Astrocyte (in vitro differentiated cells and primary cell): ENCODE measurements around the gene TAGAP. TPM values are rescaled to one million over a fixed set of nuclear protein-coding genes. Genes with fewer than 3 reads are reported as not detected.

ENCODE experiments used
- DNase-seq: peaks from one replicate; pipeline ENCODE4 v3.0.0-alpha.2; 2010; ENCODE audit warnings: low read depth
- FAIRE-seq: peaks from 2 replicates; lab custom pipeline; 2011; peaks lifted over from hg19 to GRCh38; lab: Jason Lieb, UNC
- H2AFZ ChIP-seq: 2 replicates; pipeline ENCODE4 v1.6.0; 2012; ENCODE audit warnings: low read depth, low read length, inconsistent platforms
- H3K27ac ChIP-seq: 2 replicates; pipeline ENCODE4 v1.5.1; 2011; ENCODE audit warnings: low read depth, low read length, inconsistent platforms
- H3K27me3 ChIP-seq: 2 replicates; pipeline ENCODE4 v1.6.0; 2011; ENCODE audit warnings: low read length, inconsistent platforms; ENCODE audit not compliant: insufficient read depth
- H3K36me3 ChIP-seq: 2 replicates; pipeline ENCODE4 v1.5.1; 2011; ENCODE audit warnings: low read length, inconsistent platforms; ENCODE audit not compliant: insufficient read depth
- H3K4me1 ChIP-seq: 2 replicates; pipeline ENCODE4 v1.5.1; 2011; ENCODE audit warnings: low read length, inconsistent platforms; ENCODE audit not compliant: insufficient read depth
- H3K4me2 ChIP-seq: 2 replicates; pipeline ENCODE4 v1.6.0; 2012; ENCODE audit warnings: low read length, inconsistent platforms
- H3K4me3 ChIP-seq: 2 replicates; pipeline ENCODE4 v1.5.1; 2011; ENCODE audit warnings: low read depth, mild to moderate bottlenecking, low read length, inconsistent platforms; ENCODE audit not compliant: insufficient read depth
- H3K79me2 ChIP-seq: 2 replicates; pipeline ENCODE4 v1.6.0; 2012; ENCODE audit warnings: mild to moderate bottlenecking, low read length, inconsistent platforms; ENCODE audit not compliant: insufficient read depth
- H3K9ac ChIP-seq: 2 replicates; pipeline ENCODE4 v1.6.0; 2012; ENCODE audit warnings: mild to moderate bottlenecking, low read length, inconsistent platforms
- H3K9me3 ChIP-seq: 2 replicates; pipeline ENCODE4 v1.5.1; 2012; ENCODE audit warnings: low read depth, mild to moderate bottlenecking, low read length, inconsistent platforms; ENCODE audit not compliant: insufficient read depth
- H4K20me1 ChIP-seq: 2 replicates; pipeline ENCODE4 v1.6.0; 2012; ENCODE audit warnings: low read length, inconsistent platforms; ENCODE audit not compliant: insufficient read depth
- H3K27ac Mint-ChIP-seq: one replicate; pipeline ENCODE4 v1.8.0; 2021; ENCODE audit warnings: mild to moderate bottlenecking, mixed read lengths; ENCODE audit not compliant: unreplicated experiment
- H3K27me3 Mint-ChIP-seq: one replicate; pipeline ENCODE4 v1.8.0; 2021; ENCODE audit warnings: low read depth, mixed read lengths; ENCODE audit not compliant: unreplicated experiment
- H3K36me3 Mint-ChIP-seq: one replicate; pipeline ENCODE4 v1.8.0; 2021; ENCODE audit warnings: low read depth, mixed read lengths; ENCODE audit not compliant: unreplicated experiment
- H3K4me1 Mint-ChIP-seq: one replicate; pipeline ENCODE4 v1.8.0; 2021; ENCODE audit warnings: low read depth, mixed read lengths; ENCODE audit not compliant: unreplicated experiment
- H3K4me3 Mint-ChIP-seq: one replicate; pipeline ENCODE4 v1.8.0; 2021; ENCODE audit warnings: mild to moderate bottlenecking, moderate library complexity, mixed read lengths; ENCODE audit not compliant: unreplicated experiment
- H3K9me3 Mint-ChIP-seq: one replicate; pipeline ENCODE4 v1.8.0; 2021; ENCODE audit warnings: mild to moderate bottlenecking, mixed read lengths; ENCODE audit not compliant: unreplicated experiment
- CTCF ChIP-seq: IDR thresholded peaks from 2 replicates; pipeline ENCODE4 v1.5.1; 2011; ENCODE audit warnings: low read depth, mild to moderate bottlenecking, inconsistent platforms, low read length, moderate library complexity; ENCODE audit not compliant: insufficient read depth
- EZH2 ChIP-seq: IDR thresholded peaks from 2 replicates; pipeline ENCODE4 v1.6.1; 2012; ENCODE audit warnings: mild to moderate bottlenecking, low read length, inconsistent platforms; ENCODE audit not compliant: insufficient read depth
- total RNA-seq: library from RNA; stranded (reverse); gene quantifications from 2 replicates; pipeline ENCODE4 v1.2.1, GENCODE V29; 2021

The TAGAP gene
- total RNA-seq, 1 donor from 2014 or later = 0.11 TPM

DNA sequence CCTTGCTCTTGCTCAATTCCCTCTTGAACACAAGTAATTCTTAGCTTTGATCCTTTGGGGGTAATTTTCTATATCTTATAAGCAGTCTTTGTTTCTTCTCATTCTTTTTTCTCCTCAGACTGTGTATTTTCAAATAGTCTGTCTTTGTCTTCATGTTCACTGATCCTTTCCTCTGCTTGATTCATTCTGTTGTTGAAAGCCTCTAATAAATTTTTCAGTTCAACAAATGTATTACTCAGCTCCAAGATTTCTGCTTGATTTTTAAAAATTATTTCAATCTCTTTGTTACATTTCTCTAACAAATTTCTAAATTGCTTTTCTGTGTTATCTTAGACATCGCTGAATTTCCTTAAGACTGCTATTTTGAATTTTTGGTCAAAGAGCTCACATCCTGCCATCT, 56.3 kb downstream of the TAGAP start:
- H3K9me3 Mint-ChIP-seq = peaks cover 5% of the 10 kb centered on the region
- TF ChIP-seq CTCF (no peak), EZH2 (no peak)
- Histone ChIP-seq H3K27ac (no peak overlapping the region), H3K36me3 (no peaks in the 10 kb centered on the region), H3K79me2 (no peaks in the 10 kb centered on the region), H3K9me3 (no peaks in the 10 kb centered on the region), H3K4me3 (no peak overlapping the region), H3K27me3 (no peaks in the 10 kb centered on the region), H2AFZ (no peak overlapping the region), H3K4me2 (no peak overlapping the region), H3K9ac (no peak overlapping the region), H4K20me1 (no peaks in the 10 kb centered on the region), H3K4me1 (no peaks in the 10 kb centered on the region)
- no peaks in the 10 kb centered on the region for H3K27me3 Mint-ChIP-seq
- no peaks in the 10 kb centered on the region for H3K4me1 Mint-ChIP-seq
- H3K4me3 Mint-ChIP-seq = no peak overlapping the region
- peaks cover 17% of the 10 kb centered on the region for H3K36me3 Mint-ChIP-seq
- DNase-seq = no peak
- FAIRE-seq = no peak
- no peak overlapping the region for H3K27ac Mint-ChIP-seq

DNA sequence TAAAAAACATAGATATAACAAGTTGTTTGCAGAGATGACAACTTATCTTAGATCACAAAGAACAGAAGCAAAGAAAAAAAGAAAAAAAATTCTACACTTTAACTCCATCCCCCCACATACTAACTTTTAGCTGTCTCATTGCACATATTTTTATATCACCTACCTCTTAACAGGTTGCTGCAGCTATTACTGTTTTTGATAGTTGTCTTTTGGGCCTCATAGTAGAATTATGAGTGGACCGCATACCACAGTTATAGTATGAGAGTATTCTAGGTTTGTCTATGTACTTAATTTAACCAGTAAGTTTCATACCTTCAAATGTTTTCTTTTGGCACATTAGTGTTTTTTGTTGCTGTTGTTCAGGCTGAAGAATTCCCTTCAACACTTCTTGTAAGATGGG, 57.1 kb downstream of the TAGAP start:
- Mint-ChIP-seq H3K27me3 (no peaks in the 10 kb centered on the region), H3K36me3 (peaks cover 15% of the 10 kb centered on the region), H3K4me3 (no peak overlapping the region), H3K4me1 (no peaks in the 10 kb centered on the region), H3K27ac (no peak overlapping the region), H3K9me3 (peaks cover 5% of the 10 kb centered on the region)
- H4K20me1 ChIP-seq = no peaks in the 10 kb centered on the region
- H3K27ac ChIP-seq = no peak overlapping the region
- no peak overlapping the region for H3K4me2 ChIP-seq
- H3K4me1 ChIP-seq = no peaks in the 10 kb centered on the region
- H2AFZ ChIP-seq = no peak overlapping the region
- H3K36me3 ChIP-seq = no peaks in the 10 kb centered on the region
- no peaks in the 10 kb centered on the region for H3K79me2 ChIP-seq
- H3K4me3 ChIP-seq = no peak overlapping the region
- DNase-seq = no peak
- FAIRE-seq = no peak
- H3K9ac ChIP-seq = no peak overlapping the region
- TF ChIP-seq EZH2 (no peak), CTCF (no peak)
- H3K9me3 ChIP-seq = no peaks in the 10 kb centered on the region
- no peaks in the 10 kb centered on the region for H3K27me3 ChIP-seq

Other genes starting within 250 kb of the TAGAP start
- 171 and 254 TPM in 2 replicates for gene EZR, start 225.6 kb downstream of the TAGAP start, total RNA-seq
- 10.2 and 10.5 TPM in 2 replicates for gene RSPH3, start 44.8 kb downstream of the TAGAP start, total RNA-seq
- 6.3 and 8.6 TPM in 2 replicates for gene FNDC1, start 124.4 kb upstream of the TAGAP start, total RNA-seq